Naive thymus-derived CD4-positive, alpha-beta T cell (primary cell): ENCODE data around the gene TBC1D26. TPM values are rescaled to one million over a fixed set of nuclear protein-coding genes. Genes with fewer than 3 reads are reported as not detected.
"Not testable (repeated sequence)": the region's sequence is repeated elsewhere in the genome, so short reads cannot be mapped to it uniquely, and the experiment has no call there.

Experiments
- ATAC-seq: fragments of 150-1000 bp; cut with Tn5 transposase; 2 replicates; pipeline ENCODE4 v1.10.0; 2021; ENCODE audit warnings: mild to moderate bottlenecking, moderate library complexity
- CTCF ChIA-PET: fragments of 350-600 bp; sonication (Branson Sonifier 250); formaldehyde crosslinking; loops from one replicate; lab custom pipeline; 2021; ENCODE audit warnings: antibody characterized with exemption; lab: Charles Lee
- POLR2A ChIA-PET: fragments of 350-600 bp; sonication (Branson Sonifier 250); formaldehyde crosslinking; loops from one replicate; lab custom pipeline; 2021; ENCODE audit warnings: antibody characterized with exemption, inconsistent platforms; lab: Charles Lee
- DNase-seq, 9 donors: peaks; one replicate each; pipeline versions ENCODE4 v3.0.0 to v3.0.0-alpha.2; 2020 to 2022; ENCODE audit warnings: mixed read lengths in 1 of 9
- H3K27ac ChIP-seq: one replicate; pipeline ENCODE4 v1.7.0; 2013; ENCODE audit warnings: mild to moderate bottlenecking, low read depth, low read length, moderate library complexity
- H3K27me3 ChIP-seq, 2 donors: one replicate each; pipeline ENCODE4 v1.7.0; 2013; ENCODE audit warnings: low read length in 2 of 2, mild to moderate bottlenecking in 2 of 2, moderate library complexity in 2 of 2; ENCODE audit not compliant: control insufficient read depth in 2 of 2, insufficient read depth in 2 of 2
- H3K36me3 ChIP-seq, 3 experiments: 1 replicate in 2 of 3; 2 replicates in 1 of 3; pipeline ENCODE4 v1.7.0; 2013; ENCODE audit warnings: low read length in 3 of 3, mild to moderate bottlenecking in 3 of 3, moderate library complexity in 1 of 3; ENCODE audit not compliant: insufficient read depth in 3 of 3, control insufficient read depth in 2 of 3
- H3K4me1 ChIP-seq, 2 donors: one replicate each; pipeline ENCODE4 v1.7.0; 2013; ENCODE audit warnings: low read length in 2 of 2, mild to moderate bottlenecking in 2 of 2, moderate library complexity in 1 of 2; ENCODE audit not compliant: control insufficient read depth in 2 of 2, insufficient read depth in 2 of 2
- H3K4me3 ChIP-seq: 2 replicates; pipeline ENCODE4 v1.7.0; 2013; ENCODE audit warnings: mild to moderate bottlenecking, low read length
- H3K9me3 ChIP-seq, 3 experiments: 1 replicate in 2 of 3; 2 replicates in 1 of 3; pipeline ENCODE4 v1.7.0; 2013; ENCODE audit warnings: low read length in 3 of 3; ENCODE audit not compliant: control insufficient read depth in 2 of 3
- H3K27ac Mint-ChIP-seq, 9 donors: one replicate each; pipeline ENCODE4 v1.8.0; 2020 to 2022; ENCODE audit warnings: mixed read lengths in 9 of 9, mild to moderate bottlenecking in 8 of 9, moderate library complexity in 5 of 9, inconsistent platforms in 2 of 9
- H3K27me3 Mint-ChIP-seq, 5 donors: one replicate each; pipeline ENCODE4 v1.8.0; 2021 to 2022; ENCODE audit warnings: mixed read lengths in 5 of 5, mild to moderate bottlenecking in 1 of 5
- H3K36me3 Mint-ChIP-seq, 5 donors: one replicate each; pipeline ENCODE4 v1.8.0; 2020 to 2022; ENCODE audit warnings: mixed read lengths in 5 of 5, mild to moderate bottlenecking in 3 of 5, inconsistent platforms in 1 of 5
- H3K4me1 Mint-ChIP-seq, 7 donors: one replicate each; pipeline ENCODE4 v1.8.0; 2020 to 2022; ENCODE audit warnings: mixed read lengths in 7 of 7, mild to moderate bottlenecking in 3 of 7, inconsistent platforms in 1 of 7
- H3K4me3 Mint-ChIP-seq, 10 donors: one replicate each; pipeline ENCODE4 v1.8.0; 2020 to 2022; ENCODE audit warnings: mild to moderate bottlenecking in 10 of 10, mixed read lengths in 10 of 10, moderate library complexity in 6 of 10, inconsistent platforms in 2 of 10
- H3K9me3 Mint-ChIP-seq, 11 donors: one replicate each; pipeline ENCODE4 v1.8.0; 2020 to 2022; ENCODE audit warnings: mixed read lengths in 11 of 11, mild to moderate bottlenecking in 4 of 11, inconsistent platforms in 1 of 11, moderate library complexity in 1 of 11
- intact Hi-C, 2 donors: fragments of 100-400 bp; cut with micrococcal nuclease; formaldehyde crosslinking; loops; one replicate each; pipeline ENCODE4 v1.15.1; 2023
- polyA plus RNA-seq, 2 donors: library from polyadenylated mRNA; unstranded; fragments of 300-500 nt; fragmentation: Illumina TruSeq; gene quantifications; one replicate each; pipeline ENCODE4 v1.2.3, GENCODE V29; 2021
- total RNA-seq, 6 experiments: library from RNA in 5 of 6; stranded (reverse) in 5 of 6; gene quantifications; 1 replicate in 5 of 6; 2 replicates in 1 of 6; pipeline ENCODE4 v1.2.3 and lab custom pipeline; 2021 to 2026

Gene TBC1D26
- total and polyA plus RNA-seq, 7 experiments from 2014 or later: 0.43 TPM; not detected in 6

GRCh38 chr17:15742051-15742795 is 10.1 kb downstream of the TBC1D26 start:
- H3K27me3 Mint-ChIP-seq: peaks cover 6 to 24% (median 16%) of the 10 kb centered on the region in 5 donors
- H3K27ac Mint-ChIP-seq: no peak overlapping the region
- no peaks in the 10 kb centered on the region for H3K36me3 ChIP-seq
- no peak for DNase-seq
- H3K4me3 ChIP-seq: no peak overlapping the region
- H3K4me3 Mint-ChIP-seq: no peak overlapping the region
- no peaks in the 10 kb centered on the region for H3K36me3 Mint-ChIP-seq
- no peaks in the 10 kb centered on the region for H3K27me3 ChIP-seq
- H3K4me1 Mint-ChIP-seq: no peaks in the 10 kb centered on the region
- no peak overlapping the region for H3K27ac ChIP-seq
- intact Hi-C loops: no loop called here
- no peak for ATAC-seq
- no peaks in the 10 kb centered on the region for H3K4me1 ChIP-seq
- H3K9me3 Mint-ChIP-seq: no peaks in the 10 kb centered on the region
- CTCF ChIA-PET: no interaction called here
- POLR2A ChIA-PET: no interaction called here
- no peaks in the 10 kb centered on the region for H3K9me3 ChIP-seq

- Histone ChIP-seq H3K27me3 (no peaks in the 10 kb centered on the region), H3K9me3 (no peaks in the 10 kb centered on the region), H3K27ac (no peak overlapping the region), H3K36me3 (no peaks in the 10 kb centered on the region), H3K4me1 (no peaks in the 10 kb centered on the region), H3K4me3 (no peak overlapping the region)
- DNase-seq: no peak
- no peak overlapping the region for H3K27ac Mint-ChIP-seq
- H3K36me3 Mint-ChIP-seq: no peaks in the 10 kb centered on the region
- ChIA-PET CTCF (no interaction called here), POLR2A (no interaction called here)
- intact Hi-C loops: no loop called here
- ATAC-seq: no peak
- no peaks in the 10 kb centered on the region for H3K9me3 Mint-ChIP-seq
- no peaks in the 10 kb centered on the region for H3K4me1 Mint-ChIP-seq
- peaks cover 6 to 25% (median 17%) of the 10 kb centered on the region in 5 donors for H3K27me3 Mint-ChIP-seq
- H3K4me3 Mint-ChIP-seq: no peak overlapping the region
These were observed 10.8 kb downstream of the TBC1D26 start for GRCh38 chr17:15742921-15743320.

GRCh38 chr17:15744074-15744676 is 12.1 kb downstream of the TBC1D26 start:
- Histone ChIP-seq H3K27me3 (no peaks in the 10 kb centered on the region), H3K4me1 (no peaks in the 10 kb centered on the region), H3K36me3 (no peaks in the 10 kb centered on the region), H3K27ac (no peak overlapping the region), H3K4me3 (no peak overlapping the region), H3K9me3 (no peaks in the 10 kb centered on the region)
- Mint-ChIP-seq H3K27ac (no peak overlapping the region), H3K36me3 (no peaks in the 10 kb centered on the region), H3K27me3 (peaks cover 6 to 25% (median 17%) of the 10 kb centered on the region in 5 donors), H3K4me1 (no peaks in the 10 kb centered on the region), H3K9me3 (no peaks in the 10 kb centered on the region), H3K4me3 (no peak overlapping the region)
- ChIA-PET CTCF (no interaction called here), POLR2A (no interaction called here)
- intact Hi-C loops: no loop called here
- DNase-seq (no peak), ATAC-seq (no peak)

- Mint-ChIP-seq H3K36me3 (no peaks in the 10 kb centered on the region), H3K9me3 (no peaks in the 10 kb centered on the region), H3K27me3 (peaks cover 0 to 20% (median 11%) of the 10 kb centered on the region in 5 donors), H3K27ac (no peak overlapping the region), H3K4me1 (no peaks in the 10 kb centered on the region), H3K4me3 (no peak overlapping the region)
- CTCF ChIA-PET: no interaction called here
- no peak overlapping the region for H3K27ac ChIP-seq
- H3K9me3 ChIP-seq: no peaks in the 10 kb centered on the region
- ATAC-seq (no peak), DNase-seq (no peak)
- POLR2A ChIA-PET: no interaction called here
- no peak overlapping the region for H3K4me3 ChIP-seq
- no peaks in the 10 kb centered on the region for H3K27me3 ChIP-seq
- intact Hi-C loops: no loop called here
- H3K36me3 ChIP-seq: no peaks in the 10 kb centered on the region
- H3K4me1 ChIP-seq: no peaks in the 10 kb centered on the region
These were observed 12.8 kb downstream of the TBC1D26 start for GRCh38 chr17:15744885-15745284.

GRCh38 chr17:15749403-15749802 is 17.3 kb downstream of the TBC1D26 start:
- H3K27me3 Mint-ChIP-seq: peaks cover 0 to 20% (median 11%) of the 10 kb centered on the region in 5 donors
- POLR2A ChIA-PET, H3K9me3 ChIP-seq, H3K36me3 ChIP-seq, H3K27ac Mint-ChIP-seq, H3K36me3 Mint-ChIP-seq, H3K4me1 ChIP-seq, H3K4me3 ChIP-seq, DNase-seq, H3K4me3 Mint-ChIP-seq, H3K27me3 ChIP-seq, ATAC-seq, H3K9me3 Mint-ChIP-seq, H3K4me1 Mint-ChIP-seq, intact Hi-C loops, CTCF ChIA-PET, H3K27ac ChIP-seq: not testable (repeated sequence)

- H3K4me1 ChIP-seq, POLR2A ChIA-PET, H3K27me3 ChIP-seq, ATAC-seq, DNase-seq, H3K4me3 ChIP-seq, H3K27ac Mint-ChIP-seq, H3K36me3 Mint-ChIP-seq, intact Hi-C loops, H3K27ac ChIP-seq, H3K9me3 ChIP-seq, H3K4me1 Mint-ChIP-seq, H3K4me3 Mint-ChIP-seq, CTCF ChIA-PET, H3K9me3 Mint-ChIP-seq, H3K36me3 ChIP-seq, H3K27me3 Mint-ChIP-seq: not testable (repeated sequence)
These were observed 36.9 kb downstream of the TBC1D26 start for GRCh38 chr17:15768865-15769533.
